Rectal smooth muscle tissue (tissue), 1 donor: ENCODE measurements around the gene POLE.
"Not testable (repeated sequence)": the region's sequence is repeated elsewhere in the genome, so short reads cannot be mapped to it uniquely, and the experiment has no call there.

ENCODE experiments used
- H3K27ac ChIP-seq: one replicate; pipeline ENCODE4 v1.7.0; 2013; ENCODE audit warnings: low read depth, low read length, inconsistent platforms
- H3K27me3 ChIP-seq: one replicate; pipeline ENCODE4 v1.7.0; 2013; ENCODE audit warnings: low read length; ENCODE audit not compliant: control insufficient read depth, insufficient read depth
- H3K36me3 ChIP-seq: one replicate; pipeline ENCODE4 v1.7.0; 2013; ENCODE audit warnings: low read length; ENCODE audit not compliant: control insufficient read depth, insufficient read depth
- H3K4me1 ChIP-seq: one replicate; pipeline ENCODE4 v1.7.0; 2013; ENCODE audit warnings: low read length; ENCODE audit not compliant: control insufficient read depth, insufficient read depth
- H3K4me3 ChIP-seq: one replicate; pipeline ENCODE4 v1.7.0; 2013; ENCODE audit warnings: low read length
- H3K9ac ChIP-seq: one replicate; pipeline ENCODE4 v1.7.0; 2013; ENCODE audit warnings: low read length

POLE gene

DNA sequence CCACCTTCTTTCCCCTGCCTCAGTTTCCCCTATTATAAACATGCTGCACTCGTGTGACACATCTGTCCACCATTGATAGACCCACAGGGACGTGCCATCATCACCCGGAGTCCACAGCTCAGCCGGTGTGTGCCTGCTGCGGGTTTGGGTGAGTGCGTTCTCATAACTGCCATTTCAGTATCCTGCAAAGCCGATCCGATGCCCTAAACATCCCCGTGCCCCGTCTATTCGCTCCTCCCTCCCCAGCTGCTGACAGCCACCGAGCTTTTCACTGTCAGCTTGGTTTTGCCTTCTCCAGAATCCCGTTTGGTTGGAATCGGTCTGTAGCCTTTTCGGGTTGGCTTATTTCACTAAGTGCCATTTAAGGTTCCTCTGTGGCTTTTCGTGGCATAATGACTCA lies 80.7 kb downstream of the POLE start:
- peaks cover 26% of the 10 kb centered on the region for H3K27me3 ChIP-seq

DNA sequence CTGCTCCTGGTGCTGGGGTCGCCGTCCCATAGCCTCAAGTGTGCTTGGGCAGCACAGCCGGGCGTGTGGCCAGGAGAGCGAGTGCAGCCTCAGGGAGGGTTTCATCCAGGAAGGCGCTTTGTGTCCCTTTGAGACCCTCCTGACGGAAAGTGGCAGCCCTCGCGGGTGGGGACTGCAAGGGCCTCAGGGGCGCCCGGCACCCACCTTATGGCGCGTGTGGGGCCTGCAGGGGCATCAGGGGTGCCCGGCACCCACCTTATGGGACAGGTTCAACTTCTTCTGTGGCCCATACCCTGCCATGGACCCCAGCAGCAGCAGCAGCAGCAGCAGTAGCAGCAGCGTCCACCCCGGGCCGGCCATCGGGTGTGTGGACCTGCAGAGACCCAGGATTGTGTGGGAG lies 81.2 kb downstream of the POLE start:
- Histone ChIP-seq H3K4me1 (no peaks in the 10 kb centered on the region), H3K9ac (no peak overlapping the region), H3K27me3 (peaks cover 26% of the 10 kb centered on the region), H3K27ac (no peak overlapping the region), H3K36me3 (no peaks in the 10 kb centered on the region), H3K4me3 (no peak overlapping the region)

More for the DNA sequence above, 80.7 kb downstream of the POLE start:
- Histone ChIP-seq H3K4me1 (no peaks in the 10 kb centered on the region), H3K36me3 (no peaks in the 10 kb centered on the region), H3K9ac (no peak overlapping the region), H3K27ac (no peak overlapping the region), H3K4me3 (no peak overlapping the region)

DNA sequence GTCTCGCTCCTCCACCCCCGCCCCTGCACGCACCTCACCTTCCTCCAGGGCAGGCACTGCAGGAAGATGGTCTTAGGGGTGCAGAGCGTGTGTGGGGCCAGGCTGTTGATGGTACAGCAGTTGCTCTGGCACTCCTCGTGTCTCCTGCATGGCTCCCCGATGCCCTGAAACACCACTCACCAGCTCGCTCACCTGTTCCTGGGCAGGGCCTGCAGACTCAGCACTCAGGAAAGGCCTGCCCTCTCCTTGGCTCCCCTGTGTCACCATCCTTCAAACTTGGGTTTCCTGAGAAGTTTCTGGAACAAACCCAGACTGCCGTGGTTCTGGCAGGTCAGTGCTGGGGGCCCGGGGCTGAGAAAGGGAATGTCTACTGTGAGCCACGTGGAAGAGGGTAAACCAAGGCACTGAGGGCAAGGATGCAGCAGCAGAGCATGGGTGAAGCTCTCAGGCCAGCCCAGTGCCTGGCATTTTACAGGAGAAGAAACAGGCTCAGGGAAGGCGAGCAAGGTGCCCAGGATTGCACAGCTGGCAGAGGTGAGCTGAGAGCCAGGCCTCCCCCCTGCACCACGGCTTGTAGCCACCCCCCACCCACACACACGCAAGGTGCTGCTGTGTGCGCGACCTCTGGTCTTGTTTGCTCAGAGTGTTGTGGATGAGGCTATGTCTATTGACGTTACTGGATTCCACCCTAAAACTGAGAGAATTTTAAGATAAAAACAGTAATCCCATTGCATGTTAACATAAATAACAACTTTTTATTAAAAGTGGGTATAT lies 82.3 kb downstream of the POLE start:
- Histone ChIP-seq H3K27ac (no peak overlapping the region), H3K36me3 (no peaks in the 10 kb centered on the region), H3K4me1 (peaks cover 2% of the 10 kb centered on the region), H3K27me3 (peaks cover 21% of the 10 kb centered on the region), H3K4me3 (no peak overlapping the region), H3K9ac (no peak overlapping the region)

DNA sequence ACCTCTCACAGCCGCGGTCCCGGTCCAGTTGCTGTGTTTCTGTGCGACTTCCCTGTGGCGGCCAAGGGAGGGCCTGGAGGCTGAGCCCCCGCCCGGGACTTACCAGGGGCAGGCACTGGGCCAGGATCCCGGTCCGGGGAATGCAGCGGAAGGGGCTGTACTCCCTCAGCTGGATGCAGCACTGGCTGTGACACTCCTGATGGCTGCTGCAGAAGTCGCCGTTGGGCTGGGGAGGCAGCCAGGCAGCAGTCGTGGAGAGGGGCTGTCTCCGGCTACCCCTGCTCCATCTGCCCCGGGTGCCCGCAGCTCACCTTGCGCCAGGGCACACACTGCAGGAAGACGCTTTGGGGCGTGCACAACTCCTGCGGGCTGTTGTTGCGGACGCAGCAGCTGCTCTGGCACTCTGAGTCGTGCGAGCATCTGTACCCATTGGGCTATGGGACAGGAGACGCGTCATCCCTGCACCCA lies 83.0 kb downstream of the POLE start:
- Histone ChIP-seq H3K27me3 (peaks cover 21% of the 10 kb centered on the region), H3K4me1 (peaks cover 2% of the 10 kb centered on the region), H3K27ac (no peak overlapping the region), H3K36me3 (no peaks in the 10 kb centered on the region), H3K4me3 (peak overlapping the region; percentile 27), H3K9ac (no peak overlapping the region)

DNA sequence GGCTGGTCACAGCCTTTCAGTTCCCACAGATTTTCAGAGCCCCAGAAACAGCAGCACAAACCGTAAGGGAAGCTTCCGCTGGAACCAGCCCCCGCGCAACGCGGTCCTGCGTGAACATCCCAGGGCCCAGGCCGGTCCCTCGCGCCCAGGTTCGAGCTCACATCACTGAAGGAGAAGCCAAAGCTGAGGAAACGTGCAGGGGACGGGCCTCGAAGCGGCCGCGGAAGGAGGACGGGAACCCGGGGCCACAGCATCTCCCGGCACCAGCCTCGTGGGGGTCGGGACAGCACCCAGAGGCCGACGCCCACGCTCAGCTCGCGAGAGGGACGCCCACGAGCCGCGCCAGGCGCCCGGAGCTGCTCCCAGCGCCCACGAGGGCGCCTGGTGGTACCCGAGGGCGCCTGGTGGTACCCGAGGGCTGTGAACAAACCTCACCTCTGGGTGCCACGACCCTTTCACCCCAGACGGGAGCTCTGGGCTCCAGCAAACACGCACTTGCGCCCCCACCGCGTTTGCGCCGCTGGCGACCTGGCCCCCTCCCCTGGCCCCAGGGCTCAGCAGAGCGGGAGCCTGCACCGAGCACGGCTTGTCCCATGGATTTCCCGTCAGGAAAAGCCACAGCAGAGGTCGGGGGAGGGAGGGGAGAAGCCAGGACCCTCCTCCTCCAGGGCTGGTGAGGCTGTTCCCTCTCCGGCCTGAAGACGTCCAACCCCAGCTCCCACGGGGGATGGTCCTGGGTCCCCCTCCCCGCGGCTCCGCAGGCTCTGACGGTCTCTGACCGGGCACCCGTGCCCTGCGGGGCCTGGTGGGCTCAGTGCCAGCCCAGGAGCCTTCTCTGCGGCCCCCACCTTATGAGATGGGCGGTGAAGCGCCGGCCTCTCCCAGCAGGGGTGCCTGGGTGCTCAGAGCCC lies 83.6 kb downstream of the POLE start:
- no peaks in the 10 kb centered on the region for H3K36me3 ChIP-seq
- no peak overlapping the region for H3K27ac ChIP-seq
- H3K27me3 ChIP-seq, result peaks cover 19% of the 10 kb centered on the region
- H3K4me1 ChIP-seq, result peaks cover 2% of the 10 kb centered on the region
- peak overlapping the region; percentile 27 for H3K4me3 ChIP-seq
- no peak overlapping the region for H3K9ac ChIP-seq

DNA sequence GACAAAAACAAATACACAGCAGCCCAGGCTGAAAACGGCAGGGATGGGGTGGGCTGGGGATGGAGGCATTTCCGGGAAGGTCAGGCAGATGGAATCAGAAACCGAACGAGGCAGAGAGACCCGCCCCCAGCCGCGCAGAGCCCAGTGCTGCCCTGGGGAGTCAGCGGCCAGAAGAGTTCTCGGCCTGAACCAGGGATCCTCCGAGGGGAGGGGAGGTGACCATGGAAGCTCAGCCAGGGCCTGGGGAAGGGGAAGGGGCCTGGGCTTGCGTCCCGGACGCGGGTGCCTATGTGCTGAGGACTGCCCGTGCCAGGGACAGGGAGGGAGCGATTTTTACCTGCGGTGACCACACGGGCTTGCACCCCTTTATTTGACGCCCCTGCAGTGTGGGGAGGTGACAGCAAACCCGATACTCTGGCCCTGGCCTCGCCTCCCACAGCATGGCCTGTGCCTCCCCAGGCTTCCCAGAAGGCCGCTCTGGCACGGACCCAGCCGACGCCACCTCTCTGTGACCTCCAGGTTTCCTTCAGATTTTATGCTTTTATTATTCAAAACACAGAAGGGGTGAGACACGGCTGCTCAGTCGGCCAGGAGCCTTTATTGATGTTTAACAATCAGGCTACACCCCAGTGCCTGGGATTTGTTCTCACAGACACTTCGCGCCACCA lies 84.4 kb downstream of the POLE start:
- H3K27ac ChIP-seq, result no peak overlapping the region

DNA sequence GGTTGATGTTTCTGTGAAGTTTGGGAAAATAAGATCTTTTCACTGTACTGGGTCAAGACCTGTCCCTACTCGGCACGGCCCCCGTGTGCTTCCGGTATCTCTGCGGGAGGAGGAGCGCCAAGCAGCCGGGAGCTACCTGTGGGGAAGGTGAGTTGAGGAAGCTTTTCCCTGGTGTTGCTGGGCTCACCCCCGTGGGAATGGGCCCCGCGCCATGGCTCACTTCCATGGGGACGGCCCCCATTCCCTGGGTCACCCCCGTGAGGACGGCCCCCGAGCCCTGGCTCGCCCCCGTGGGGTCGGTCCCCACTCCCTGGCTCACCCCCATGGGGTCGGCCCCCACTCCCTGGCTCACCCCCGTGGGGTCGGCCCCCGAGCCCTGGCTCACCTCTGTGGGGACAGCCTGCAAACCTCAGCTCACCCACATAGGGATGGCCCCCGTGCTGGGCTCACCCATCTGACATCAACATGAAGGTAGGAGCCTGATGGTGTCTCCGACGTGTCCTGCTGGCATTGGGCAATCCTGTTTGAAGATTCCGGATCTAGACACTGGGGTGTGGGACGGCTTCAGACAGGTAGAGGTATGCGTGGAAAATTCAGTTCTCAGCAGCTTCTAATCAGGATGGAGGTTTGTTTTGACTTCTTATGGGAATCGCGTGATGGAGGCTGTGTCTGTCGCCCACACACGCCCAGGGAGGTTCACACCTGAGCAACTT lies 85.8 kb downstream of the POLE start:
- Histone ChIP-seq H3K27me3 (peaks cover 17% of the 10 kb centered on the region), H3K4me3 (peak overlapping the region; percentile 55)

More for the DNA sequence above, 84.4 kb downstream of the POLE start:
- Histone ChIP-seq H3K9ac (no peak overlapping the region), H3K4me1 (peaks cover 2% of the 10 kb centered on the region), H3K36me3 (no peaks in the 10 kb centered on the region), H3K4me3 (no peak overlapping the region), H3K27me3 (peaks cover 17% of the 10 kb centered on the region)

DNA sequence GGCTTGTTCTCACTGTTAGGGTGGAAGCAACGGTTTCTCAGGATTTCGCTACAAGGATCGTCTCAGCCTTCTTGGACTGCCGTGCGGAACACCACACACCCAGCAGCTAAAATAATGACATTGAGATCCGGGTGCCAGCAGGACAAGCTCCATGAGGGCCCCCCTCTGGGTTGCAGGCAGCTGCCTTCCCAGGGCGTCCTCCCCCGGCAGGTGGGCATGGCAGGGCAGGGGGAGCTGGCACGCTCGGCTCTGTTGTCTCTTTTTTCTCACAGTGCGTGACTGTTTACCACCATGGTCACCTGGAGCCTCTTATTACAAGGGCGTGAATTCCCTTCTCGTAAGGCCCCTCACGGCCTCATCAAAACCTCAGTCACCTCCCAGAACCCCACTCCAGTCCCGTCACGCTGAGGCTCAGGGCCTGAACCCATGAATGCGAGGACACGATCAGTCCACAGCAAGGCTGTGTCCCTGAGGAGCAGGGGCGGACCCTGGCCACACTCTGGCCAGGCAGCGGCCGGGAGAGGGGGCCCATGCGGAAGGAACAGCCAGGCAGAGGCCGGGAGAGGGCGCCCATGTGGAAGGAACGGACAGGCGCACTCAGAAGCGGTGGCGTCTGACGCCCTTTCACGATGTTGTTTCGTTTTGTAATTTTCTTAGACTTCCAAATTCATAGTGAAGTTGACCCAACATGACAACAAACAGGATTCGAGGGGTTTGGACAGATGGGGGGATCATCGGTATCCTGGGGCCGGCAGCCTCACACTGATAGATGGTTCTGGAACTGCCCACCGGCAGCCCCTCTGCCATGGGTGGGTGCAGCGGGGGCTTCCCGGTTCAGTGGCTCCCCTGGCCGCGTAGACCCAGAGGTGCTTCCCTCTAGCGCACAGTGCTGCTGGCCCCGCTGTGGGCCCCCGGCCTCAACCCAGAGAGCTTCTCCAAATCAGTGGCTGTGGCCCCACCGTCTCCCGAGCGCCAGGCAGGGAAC lies 86.8 kb downstream of the POLE start:
- Histone ChIP-seq H3K4me1 (peaks cover 2% of the 10 kb centered on the region), H3K27ac (no peak overlapping the region), H3K36me3 (no peaks in the 10 kb centered on the region), H3K9ac (no peak overlapping the region), H3K27me3 (peaks cover 17% of the 10 kb centered on the region), H3K4me3 (peak overlapping the region; percentile 55)

More for the DNA sequence above, 85.8 kb downstream of the POLE start:
- Histone ChIP-seq H3K36me3 (no peaks in the 10 kb centered on the region), H3K4me1 (peaks cover 2% of the 10 kb centered on the region), H3K9ac (no peak overlapping the region), H3K27ac (no peak overlapping the region)

DNA sequence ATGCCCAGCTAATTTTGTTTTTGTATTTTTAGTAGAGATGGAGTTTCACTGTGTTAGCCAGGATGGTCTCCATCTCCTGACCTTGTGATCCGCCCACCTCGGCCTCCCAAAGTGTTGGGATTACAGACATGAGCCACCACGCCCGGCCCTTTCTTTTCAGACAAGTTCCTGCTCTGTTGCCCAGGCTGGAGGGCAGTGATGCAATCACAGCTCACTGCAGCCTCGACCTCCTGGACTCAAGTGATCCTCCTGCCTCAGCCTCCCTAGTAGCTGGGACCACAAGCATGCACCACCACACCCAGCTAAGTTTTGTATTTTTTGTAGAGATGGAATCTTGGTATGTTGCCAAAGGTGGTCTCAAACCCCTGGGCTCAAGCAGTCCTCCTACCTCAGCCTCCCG lies 87.6 kb downstream of the POLE start:
- not testable (repeated sequence) for H3K4me1 ChIP-seq

DNA sequence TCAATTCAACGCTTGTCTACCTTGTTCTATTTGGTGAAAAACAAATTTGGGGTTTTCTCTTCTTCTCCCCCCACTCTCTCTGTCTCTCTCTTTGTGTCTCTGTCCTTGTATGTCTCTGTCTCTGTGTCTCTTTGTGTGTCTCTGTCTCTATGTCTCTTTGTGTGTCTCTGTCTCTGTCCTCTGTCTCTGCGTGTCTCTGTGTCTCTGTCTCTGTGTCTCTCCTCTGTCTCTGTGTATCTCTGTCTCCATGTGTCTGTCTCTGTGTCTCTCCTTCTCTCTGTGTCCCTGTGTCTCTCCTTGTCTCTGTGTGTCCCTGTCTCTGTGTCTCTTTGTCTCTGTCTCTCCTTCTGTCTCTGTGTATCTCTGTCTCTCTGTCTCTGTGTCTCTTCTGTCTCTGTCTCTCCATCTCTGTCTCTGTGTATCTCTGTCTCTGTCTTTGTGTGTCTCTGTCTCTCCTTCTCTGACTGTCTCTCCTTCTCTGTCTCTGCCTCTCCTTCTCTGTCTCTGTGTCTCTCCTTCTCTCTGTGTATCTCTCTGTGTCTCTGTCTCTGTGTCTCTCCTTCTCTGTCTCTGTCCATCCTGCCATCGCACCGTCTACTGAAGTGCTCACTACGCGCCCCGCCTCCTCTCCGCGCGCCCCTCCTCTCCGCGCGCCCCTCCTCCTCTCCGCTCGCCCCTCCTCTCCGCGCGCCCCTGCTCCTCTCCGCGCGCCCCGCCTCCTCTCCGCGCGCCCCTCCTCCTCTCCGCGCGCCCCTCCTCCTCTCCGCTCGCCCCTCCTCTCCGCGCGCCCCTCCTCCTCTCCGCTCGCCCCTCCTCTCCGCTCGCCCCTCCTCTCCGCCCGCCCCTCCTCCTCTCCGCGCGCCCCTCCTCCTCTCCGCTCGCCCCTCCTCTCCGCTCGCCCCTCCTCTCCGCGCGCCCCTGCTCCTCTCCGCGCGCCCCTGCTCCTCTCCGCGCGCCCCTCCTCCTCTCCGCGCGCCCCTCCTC lies 89.5 kb downstream of the POLE start:
- H3K27ac ChIP-seq, result no peak overlapping the region
- H3K36me3 ChIP-seq, result no peaks in the 10 kb centered on the region
- H3K27me3 ChIP-seq, result no peaks in the 10 kb centered on the region
- peak overlapping the region; percentile 52 for H3K4me3 ChIP-seq
- H3K4me1 ChIP-seq, result peaks cover 2% of the 10 kb centered on the region
- no peak overlapping the region for H3K9ac ChIP-seq

More for the DNA sequence above, 87.6 kb downstream of the POLE start:
- H3K27me3 ChIP-seq, result peaks cover 15% of the 10 kb centered on the region
- not testable (repeated sequence) for H3K36me3 ChIP-seq, H3K9ac ChIP-seq, H3K27ac ChIP-seq, H3K4me3 ChIP-seq
